Measurements from ENCODE around the gene KRTAP13-3.

Gene KRTAP13-3, protein sequence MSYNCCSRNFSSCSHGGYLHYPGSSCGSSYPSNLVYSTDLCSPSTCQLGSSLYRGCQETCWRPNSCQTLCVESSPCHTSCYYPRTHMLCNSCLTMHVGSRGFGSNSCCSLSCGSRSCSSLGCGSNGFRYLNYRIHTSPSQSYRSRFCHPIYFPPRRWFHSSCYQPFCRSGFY

DNA sequence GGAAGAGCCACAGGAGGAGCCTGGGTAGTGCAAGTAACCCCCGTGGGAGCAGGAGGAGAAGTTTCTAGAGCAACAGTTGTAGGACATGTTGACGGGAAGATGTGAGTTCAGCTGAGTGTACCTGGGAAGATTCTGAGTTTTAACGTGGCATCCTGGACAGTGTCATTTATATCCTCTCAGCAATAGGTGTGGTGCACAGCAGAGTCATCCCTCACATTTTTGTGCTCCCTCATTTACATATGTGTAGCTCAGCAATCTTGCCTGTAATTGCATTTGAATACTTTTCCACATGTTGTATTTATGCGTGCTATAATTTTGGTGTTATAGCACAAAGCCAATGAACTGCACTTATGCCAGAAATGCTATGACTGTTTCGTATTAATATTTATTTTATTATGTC, at the start of gene KRTAP13-3:
Gene KRTAP13-3 (minus strand): TSS at position 101 of the 400 bp plus-strand sequence. CDS start 14 bp downstream, at position 87.
- DNase-seq (ENCODE audit: low read depth in 2 of 2): no peak

DNA sequence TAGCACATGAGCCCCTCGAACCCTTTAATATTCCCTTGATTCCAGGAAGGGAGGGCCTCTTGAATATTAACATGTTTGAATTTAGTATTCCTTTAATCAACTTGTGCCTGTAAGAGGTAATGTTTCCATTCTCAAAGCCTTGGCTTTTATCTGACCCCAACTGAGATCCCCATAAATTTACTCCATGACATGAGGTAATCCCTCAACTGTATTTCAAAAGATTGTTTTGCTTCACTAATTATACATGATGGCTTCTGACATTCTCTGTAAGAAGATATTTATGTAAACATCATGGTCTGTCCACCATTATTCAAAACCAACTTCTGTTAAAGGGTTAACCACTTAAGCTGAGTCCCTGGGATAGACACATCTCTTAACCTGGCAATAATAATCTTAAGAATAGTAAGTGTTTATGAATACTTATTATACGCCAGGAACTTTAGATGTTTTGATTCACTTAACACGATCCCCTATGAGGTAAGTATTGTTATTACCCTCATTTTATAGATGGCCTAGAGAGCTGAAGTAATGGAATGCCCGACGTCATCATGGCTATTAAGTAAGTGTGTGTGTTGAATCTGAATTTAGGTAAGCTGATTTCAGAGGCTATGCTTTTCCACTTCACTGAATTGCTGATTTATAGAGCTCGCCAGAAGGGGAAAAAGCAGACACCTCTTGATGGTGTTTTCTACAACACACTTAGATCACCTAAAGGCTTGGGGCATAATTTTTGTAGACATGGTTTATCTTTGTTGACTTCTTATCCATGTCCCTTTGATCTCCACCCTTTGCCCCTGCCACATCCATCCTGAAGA, 43.4 kb upstream of the KRTAP13-3 start:
- DNase-seq (ENCODE audit: low read depth in 2 of 2): no peak

DNA sequence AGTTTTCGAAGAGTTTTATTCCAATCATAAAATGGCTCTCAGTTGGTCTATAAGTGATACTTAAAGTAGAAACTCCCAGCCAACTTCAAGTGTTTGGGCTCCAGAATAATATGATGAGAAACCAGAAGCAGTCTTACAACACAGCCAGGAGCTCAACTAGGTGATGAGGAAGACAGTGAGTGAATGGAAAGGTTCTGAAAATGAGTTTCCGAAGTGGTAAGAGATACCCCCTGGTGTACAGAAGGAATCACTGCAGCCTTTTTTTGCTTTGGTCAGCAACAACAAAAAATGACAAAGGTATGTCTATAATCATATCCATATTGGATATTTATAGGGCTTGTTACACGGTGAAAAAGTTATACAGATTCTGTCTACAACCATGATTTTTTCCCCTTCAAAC, 38.0 kb upstream of the KRTAP13-3 start:
- no peak for DNase-seq (ENCODE audit: low read depth in 2 of 2)

DNA sequence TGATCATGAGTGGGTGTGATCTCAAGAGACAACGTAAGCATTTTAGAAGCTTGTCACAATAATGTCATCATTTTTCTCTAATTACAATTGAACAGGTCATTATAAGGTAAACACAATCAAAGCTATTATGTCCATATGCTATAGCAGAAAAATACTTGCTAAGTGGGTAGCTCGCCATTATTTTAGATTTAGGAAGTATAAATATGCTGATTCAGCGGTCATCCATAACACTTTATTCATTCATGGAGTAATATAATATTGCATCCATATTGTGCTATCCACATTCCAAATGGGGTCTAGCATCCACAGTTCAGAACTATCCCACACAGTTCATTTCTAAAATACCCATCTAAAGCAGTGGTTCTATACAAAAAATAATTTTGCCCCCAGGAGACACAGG, 22.8 kb upstream of the KRTAP13-3 start:
- no peak for DNase-seq (ENCODE audit: low read depth in 2 of 2)

DNA sequence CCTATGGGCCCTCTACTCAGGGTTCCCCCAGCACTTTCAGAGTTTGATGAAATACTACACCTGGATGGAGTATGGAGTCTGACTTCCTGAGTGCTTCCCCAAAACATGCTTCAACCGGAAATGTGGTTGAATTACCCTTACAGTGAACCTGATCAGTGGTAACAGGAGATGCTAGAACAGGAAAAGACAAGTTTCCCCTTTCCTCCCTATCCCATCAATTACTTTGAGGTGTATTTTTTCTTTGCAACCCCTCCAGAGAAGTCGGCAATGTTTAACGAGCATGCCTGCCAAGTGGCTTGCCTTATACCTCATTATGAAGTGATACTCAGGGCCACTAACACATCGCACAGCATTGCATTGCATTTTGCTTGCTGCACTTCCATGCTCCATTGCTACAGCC, 21.3 kb upstream of the KRTAP13-3 start:
- DNase-seq (ENCODE audit: low read depth in 2 of 2): no peak

DNA sequence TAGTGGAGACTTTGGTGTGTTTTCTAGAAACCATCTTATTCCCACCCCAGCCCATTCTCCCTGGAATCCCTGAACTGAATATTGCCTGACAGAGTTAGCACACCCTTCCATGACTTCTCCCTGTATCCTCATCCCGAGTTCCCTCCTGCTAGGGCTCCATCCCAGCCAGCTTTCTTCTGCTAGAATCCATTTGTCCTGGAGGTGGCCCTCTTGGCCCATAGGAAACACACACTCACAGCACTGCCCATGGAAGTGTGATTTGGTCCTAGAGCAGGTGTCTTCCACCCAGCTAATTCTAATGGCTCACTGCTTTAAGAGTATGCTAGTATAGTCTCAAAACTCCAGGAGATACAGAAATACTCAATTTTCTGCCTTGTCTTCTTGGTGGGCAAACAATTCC, 18.5 kb upstream of the KRTAP13-3 start:
- DNase-seq (ENCODE audit: low read depth in 2 of 2): no peak

DNA sequence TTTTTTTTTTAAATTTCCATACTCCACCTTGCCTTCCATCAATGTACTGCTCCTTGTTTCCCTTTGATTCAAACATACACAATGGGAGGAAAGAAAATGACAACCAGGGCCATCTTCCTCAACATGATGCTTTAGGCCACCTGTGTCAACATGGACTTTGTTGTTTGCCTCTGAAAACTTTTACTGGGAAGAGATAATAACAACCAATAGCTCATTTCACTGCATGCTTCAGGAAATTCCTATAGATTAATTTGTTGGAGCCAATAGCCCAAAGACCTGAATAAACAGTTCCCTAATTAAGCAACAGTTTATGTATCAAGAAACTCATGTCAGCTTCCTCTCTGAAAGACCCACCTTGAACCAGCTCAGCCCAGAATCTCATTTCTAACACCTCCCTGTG, 17.5 kb upstream of the KRTAP13-3 start:
- no peak for DNase-seq (ENCODE audit: low read depth in 2 of 2)

DNA sequence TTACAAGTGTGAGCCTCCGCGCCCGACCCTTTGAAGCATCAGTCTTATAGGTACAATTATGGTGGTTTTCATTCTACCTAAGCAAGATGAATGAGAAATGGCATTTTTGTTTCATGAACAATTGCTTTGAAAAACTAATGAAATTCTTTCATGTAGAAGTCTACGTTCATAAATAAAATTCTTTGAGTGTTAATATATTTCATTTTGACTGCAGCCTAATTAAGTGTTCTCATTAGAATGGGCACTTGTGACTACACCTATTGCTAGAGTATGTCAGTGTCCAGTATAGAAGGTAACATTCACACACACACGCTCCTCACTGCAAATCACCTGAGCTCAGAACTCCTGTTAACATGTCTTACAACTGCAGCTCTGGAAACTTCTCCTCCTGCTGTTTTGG, 14.2 kb upstream of the KRTAP13-3 start, which contains the start of gene KRTAP15-1:
Gene KRTAP15-1 (plus strand): TSS at position 301 of the 400 bp plus-strand sequence. CDS start 53 bp downstream, at position 354.
- no peak for DNase-seq (ENCODE audit: low read depth in 2 of 2)

DNA sequence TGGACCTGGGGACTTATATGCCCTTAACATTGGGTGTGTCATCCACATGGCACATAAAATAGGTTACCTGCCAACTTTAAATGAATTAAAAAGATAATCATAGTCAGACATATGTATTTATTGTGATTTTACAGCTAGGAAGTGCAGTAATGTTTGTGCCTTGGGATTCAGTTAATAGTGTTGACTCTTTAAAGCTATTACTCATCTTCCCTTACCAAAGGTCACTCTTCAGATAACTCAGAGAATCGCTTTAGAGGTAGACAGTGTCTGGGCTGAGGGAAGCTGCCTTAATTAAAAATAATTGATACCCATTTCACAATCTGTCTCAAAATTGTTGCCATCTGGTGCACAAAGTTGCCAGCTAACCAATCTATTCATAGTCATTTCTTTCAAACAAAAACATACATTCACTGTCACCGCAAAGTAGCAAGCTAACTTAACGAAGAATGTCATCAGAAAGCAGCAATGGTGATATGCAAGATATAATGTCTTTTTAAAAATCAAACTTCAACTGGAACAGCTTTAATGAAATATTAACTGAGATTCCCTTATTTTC, 11.4 kb upstream of the KRTAP13-3 start:
- DNase-seq (ENCODE audit: low read depth in 2 of 2): no peak

DNA sequence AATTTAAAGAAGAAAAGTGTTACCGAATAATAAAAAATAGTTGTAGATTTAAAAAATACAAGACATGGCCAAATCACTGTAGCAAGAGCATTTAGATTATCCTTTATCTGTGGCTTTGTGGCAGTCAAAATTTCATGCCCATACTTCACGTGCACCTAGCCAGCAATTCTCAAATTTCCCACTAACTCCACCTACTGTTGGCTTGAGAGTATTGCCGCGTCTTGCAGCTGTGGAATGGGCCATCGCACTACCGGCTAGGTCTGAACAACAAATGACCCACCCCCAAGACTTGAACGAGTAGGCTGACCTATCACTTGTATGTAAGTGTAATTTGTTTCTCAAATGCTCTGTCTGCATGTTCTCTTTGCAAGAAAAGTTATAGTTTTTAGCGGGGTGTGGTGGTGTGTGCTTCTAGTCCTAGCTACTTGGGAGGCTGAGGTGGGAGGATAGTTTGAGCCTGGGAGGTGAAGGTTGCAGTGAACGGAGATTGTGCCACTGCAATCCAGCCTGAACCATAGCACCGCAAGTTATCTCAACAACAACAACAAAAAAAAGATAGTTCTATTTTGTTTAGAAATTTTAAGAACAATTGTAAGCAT, 8.4 kb upstream of the KRTAP13-3 start:
- peak in 1 of 2 donors; percentile 4 for DNase-seq (ENCODE audit: low read depth in 2 of 2)

DNA sequence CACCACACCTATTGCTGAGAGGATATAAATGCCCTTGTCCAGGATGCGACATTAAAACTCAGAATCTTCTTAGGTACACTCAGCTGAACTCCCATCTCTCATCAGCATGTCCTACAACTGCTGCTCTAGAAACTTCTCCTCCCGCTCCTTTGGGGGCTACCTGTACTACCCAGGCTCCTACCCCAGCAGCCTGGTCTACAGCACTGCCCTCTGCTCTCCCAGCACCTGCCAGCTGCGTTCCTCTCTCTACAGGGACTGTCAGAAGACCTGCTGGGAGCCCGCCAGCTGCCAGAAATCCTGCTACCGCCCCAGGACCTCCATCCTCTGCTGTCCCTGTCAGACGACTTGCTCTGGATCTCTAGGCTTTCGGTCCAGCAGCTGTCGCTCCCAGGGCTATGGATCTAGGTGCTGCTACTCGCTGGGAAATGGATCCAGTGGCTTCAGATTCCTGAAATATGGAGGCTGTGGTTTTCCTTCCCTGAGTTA, 4.5 kb upstream of the KRTAP13-3 start, which contains the start of gene KRTAP13-4:
Gene KRTAP13-4 (plus strand): TSS at position 51 of the 486 bp plus-strand sequence. CDS start 56 bp downstream, at position 107.
- DNase-seq (ENCODE audit: low read depth in 2 of 2): no peak

DNA sequence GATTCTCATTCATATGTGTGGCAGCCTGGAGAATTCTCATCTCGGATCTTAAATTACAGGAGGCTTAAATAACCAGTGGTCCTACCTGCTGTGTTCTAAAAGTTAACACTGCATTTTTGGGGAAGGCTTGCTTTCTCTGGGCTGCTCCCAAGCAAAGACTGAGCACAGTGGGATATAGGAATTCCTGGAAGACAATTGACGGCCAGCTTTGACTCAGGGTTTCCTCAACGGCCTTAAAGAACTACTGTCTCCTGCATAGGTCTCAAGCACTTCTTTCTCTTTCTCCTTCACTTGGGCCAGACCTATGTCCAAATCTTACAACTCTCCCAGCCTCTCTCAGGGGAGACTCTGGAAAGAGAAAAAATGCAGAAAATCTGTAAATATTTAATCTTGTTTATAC, 1.0 kb upstream of the KRTAP13-3 start:
- no peak for DNase-seq (ENCODE audit: low read depth in 2 of 2)

DNA sequence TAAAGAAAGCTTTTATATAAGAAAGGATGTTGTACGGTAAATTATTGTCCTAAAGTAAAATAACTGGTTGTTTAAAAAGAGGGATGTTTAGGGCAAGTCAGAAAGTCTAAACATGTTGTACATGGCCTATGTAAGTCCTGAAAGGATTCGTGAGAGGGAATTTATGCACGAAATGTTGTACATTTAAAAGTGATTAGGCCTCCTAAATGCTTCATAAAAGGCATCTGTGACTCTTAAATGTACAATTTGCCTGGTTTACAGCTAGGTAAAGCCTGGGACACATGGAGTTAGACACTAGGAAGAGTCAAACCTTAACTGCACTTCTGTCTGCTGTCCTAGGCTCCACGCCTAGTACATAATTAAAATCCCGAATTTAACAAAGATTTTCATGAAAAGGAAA, 9.7 kb downstream of the KRTAP13-3 start:
- no peak for DNase-seq (ENCODE audit: low read depth in 2 of 2)

DNA sequence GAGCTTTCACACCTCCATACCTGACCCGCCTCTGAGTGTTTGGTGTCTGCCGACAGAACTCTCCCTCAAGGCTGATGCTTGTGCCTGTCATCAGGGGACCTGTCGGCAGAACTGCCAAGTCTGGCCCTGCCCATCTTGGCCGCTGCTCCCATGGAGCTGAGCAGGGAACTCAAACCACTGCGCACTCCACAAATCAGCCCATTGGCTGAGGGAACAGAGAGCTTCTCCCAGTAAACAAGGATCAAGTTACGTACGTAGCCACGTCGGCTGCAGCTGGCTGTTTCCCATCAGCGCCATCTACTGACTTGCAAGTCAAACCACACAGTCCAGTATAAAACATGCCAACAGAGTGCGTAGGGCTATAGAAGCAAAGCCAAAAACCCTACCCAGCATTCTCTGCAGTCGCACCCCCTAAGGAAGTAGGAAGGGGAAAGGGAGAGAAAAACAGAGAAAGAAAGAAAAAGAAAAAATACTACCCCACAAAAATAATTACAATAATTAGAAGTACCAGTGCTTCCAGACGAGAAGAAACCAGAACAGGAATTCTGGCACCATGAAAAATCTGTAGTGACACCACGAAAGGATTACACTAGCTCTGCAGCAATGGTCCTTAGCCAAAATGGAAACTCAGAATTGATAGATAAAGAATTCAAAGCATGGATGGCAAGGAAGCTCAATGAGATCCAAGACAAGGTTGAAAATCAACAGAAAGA, 16.8 kb downstream of the KRTAP13-3 start:
- DNase-seq (ENCODE audit: low read depth in 2 of 2): no peak

DNA sequence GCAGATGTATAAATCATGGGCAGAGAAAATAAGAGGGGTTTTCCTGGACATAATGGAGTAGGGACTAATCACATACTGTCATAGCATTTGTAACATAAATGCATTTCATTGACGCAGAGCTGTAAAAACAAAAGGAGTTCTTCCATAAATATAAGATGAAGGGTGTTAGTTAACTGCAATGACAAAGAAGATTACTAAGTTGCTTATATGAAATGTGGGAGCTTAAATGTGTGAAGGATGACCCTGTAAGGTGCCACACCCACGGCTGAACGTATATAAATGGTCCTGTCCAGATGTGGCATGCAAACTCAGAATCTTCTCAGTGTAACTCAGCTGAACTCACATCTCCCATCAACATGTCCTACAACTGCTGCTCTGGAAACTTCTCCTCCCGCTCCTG, 30.0 kb downstream of the KRTAP13-3 start, which contains the start of gene KRTAP13-1:
Gene KRTAP13-1 (plus strand): TSS at position 301 of the 400 bp plus-strand sequence. CDS start 56 bp downstream, at position 357.
- DNase-seq (ENCODE audit: low read depth in 2 of 2): no peak

DNA sequence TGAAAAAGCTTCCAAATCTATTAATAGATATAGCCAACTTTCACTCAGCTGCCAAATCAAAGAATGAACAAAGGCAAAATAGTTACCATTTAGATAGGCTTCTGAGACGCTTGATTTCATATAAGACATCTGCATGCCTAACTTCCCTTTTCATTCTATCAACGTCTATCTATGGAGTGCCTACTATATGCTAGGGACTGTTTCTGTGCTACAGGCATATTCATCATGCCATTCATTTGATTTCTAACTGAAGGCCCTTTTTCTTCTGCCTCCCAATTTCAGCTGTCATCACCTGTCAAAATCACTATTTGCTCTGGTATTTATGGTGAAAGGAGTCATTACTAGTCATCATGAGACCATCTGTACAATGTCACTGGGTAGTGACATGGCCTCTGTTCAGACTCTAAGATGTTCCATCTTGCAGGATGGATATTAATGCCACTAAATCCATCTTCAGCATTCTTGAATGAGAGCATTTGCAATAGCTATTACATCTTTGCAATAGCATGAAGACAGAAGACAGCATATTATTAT, 34.2 kb downstream of the KRTAP13-3 start:
- DNase-seq (ENCODE audit: low read depth in 2 of 2): no peak

DNA sequence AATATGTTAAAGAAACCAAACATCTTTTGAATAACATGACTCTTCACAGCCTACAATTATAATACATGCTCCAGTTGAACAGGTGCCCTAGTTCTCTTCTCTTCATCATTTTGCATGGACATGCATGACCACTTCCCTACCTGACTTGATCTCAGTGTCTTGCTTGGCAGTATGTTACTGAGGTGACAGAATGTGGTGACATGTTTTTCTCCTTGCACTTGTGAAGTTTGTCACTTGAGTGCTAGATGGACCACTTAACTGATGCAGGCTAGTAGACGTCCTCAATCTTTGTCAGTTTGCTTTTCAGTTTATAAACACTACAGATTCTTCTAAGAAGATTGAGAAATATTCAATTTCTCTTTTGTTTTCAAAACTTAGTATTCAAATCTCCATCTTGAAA, 43.5 kb downstream of the KRTAP13-3 start:
- no peak for DNase-seq (ENCODE audit: low read depth in 2 of 2)

Data from stimulated activated CD4-positive, alpha-beta T cell treated with anti-CD3 and anti-CD28 coated beads, Interleukin-15, amount 100 ng/mL, for 48 hours (primary cell).